Ovary (tissue), 9 donors: ENCODE data around the gene ENAH. TPM values are rescaled to one million over a fixed set of nuclear protein-coding genes. Genes with fewer than 3 reads are reported as not detected.
"Not testable (repeated sequence)": the region's sequence is repeated elsewhere in the genome, so short reads cannot be mapped to it uniquely, and the experiment has no call there.

Experiments
- DNase-seq, 5 donors: peaks; one replicate each; pipeline ENCODE4 v3.0.0-alpha.2; 2019 to 2020
- H3K27ac ChIP-seq, 2 donors: fragments of 200-600 bp; one replicate each; pipeline versions ENCODE4 v1.5.1 to v1.8.0; 2019 to 2022
- H3K27me3 ChIP-seq: fragments of 200-600 bp; one replicate; pipeline ENCODE4 v1.8.0; 2022
- H3K36me3 ChIP-seq: fragments of 200-600 bp; sonication (generic); one replicate; pipeline ENCODE4 v1.5.1; 2019
- H3K4me1 ChIP-seq: one replicate; pipeline ENCODE4 v1.8.1; 2013; ENCODE audit warnings: mild to moderate bottlenecking, moderate library complexity; ENCODE audit not compliant: insufficient read depth
- H3K4me3 ChIP-seq: fragments of 200-600 bp; sonication (generic); one replicate; pipeline ENCODE4 v1.5.1; 2017
- H3K9me3 ChIP-seq, 2 donors: fragments of 200-600 bp in 1 of 2; sonication (generic) in 1 of 2; one replicate each; pipeline versions ENCODE4 v1.5.1 to v1.8.1; 2013 to 2019; ENCODE audit warnings: mild to moderate bottlenecking in 1 of 2, moderate library complexity in 1 of 2
- CTCF ChIP-seq, 3 donors: fragments of 450-650 bp in 2 of 3; fragments of 200-600 bp in 1 of 3; IDR thresholded peaks; one replicate each; pipeline versions ENCODE4 v1.5.1 to v1.8.0; 2016 to 2022; ENCODE audit warnings: antibody characterized with exemption in 3 of 3, mild to moderate bottlenecking in 1 of 3
- EP300 ChIP-seq: sonication (generic); formaldehyde crosslinking; IDR thresholded peaks from one replicate; pipeline ENCODE4 v1.6.1; 2017; ENCODE audit warnings: antibody characterized with exemption
- POLR2A ChIP-seq: fragments of 450-650 bp; IDR thresholded peaks from one replicate; pipeline ENCODE4 v1.6.1; 2017; ENCODE audit warnings: antibody characterized with exemption, mild to moderate bottlenecking, moderate library complexity
- WGBS, 3 donors: extraction: QIAGEN DNeasy Blood & Tissue Kit in 1 of 3; methylation state at CpG; one replicate each; pipeline versions ENCODE4 v1.1.5 to v1.1.7; 2013 to 2017; 5-methylcytosine and 5-hydroxymethylcytosine counted together
- intact Hi-C, 4 donors: fragments of 100-400 bp; cut with DNase I; formaldehyde crosslinking; loops; one replicate each; pipeline versions ENCODE4 v1.11.0 to v1.15.1; 2022 to 2023
- polyA plus RNA-seq, 2 donors: library from polyadenylated mRNA; stranded (reverse); fragments of 200-250 nt in 1 of 2; fragments of 350-450 nt in 1 of 2; fragmentation: Illumina TruSeq in 1 of 2; extraction: RNeasy Lipid Tissue Mini Kit (QIAGEN cat#74804) in 1 of 2; gene quantifications; one replicate each; pipeline ENCODE4 v1.2.3, GENCODE V29; 2013 to 2014
- total RNA-seq, 7 donors: library from RNA; depleted of rRNA in 2 of 7; stranded (reverse); fragments of >200 nt in 2 of 7; fragmentation: NEBNext Ultra II Directional in 3 of 7; extraction: Animal tissue kit (Norgen Biotek cat#: 25700) in 3 of 7; gene quantifications; one replicate each; pipeline versions ENCODE4 v1.1.0 to v1.2.4, GENCODE V29; 2016 to 2023
- donor health status: DM: no; HTN: no; CAD: no; lungs with moderate emphysema.
- donor health status: DM: no; HTN: no; CAD: no.
- donor health status: Bipolar disorder and iron deficiency.
- donor health status: DM: yes; HTN: yes; CAD: no.
- donor health status: DM: no; HTN: no; CAD: no.
- donor health status: DM: yes; HTN: yes; CAD: no.

ENAH gene
- total and polyA plus RNA-seq, 9 donors: 33.4 to 137 (median 88.6) TPM

GRCh38 chr1:225697428-225697827 is 44.5 kb upstream of the ENAH start:
- H3K4me1 ChIP-seq: peaks cover 8% of the 10 kb centered on the region
- 53 to 75% (median 75%) methylated on average over 4 of the region's 4 CpGs for WGBS, 3 donors
- DNase-seq: no peak
- no peaks in the 10 kb centered on the region for H3K27me3 ChIP-seq
- H3K36me3 ChIP-seq: no peaks in the 10 kb centered on the region
- H3K9me3 ChIP-seq: no peaks in the 10 kb centered on the region
- intact Hi-C loops: no loop called here
- TF ChIP-seq POLR2A (no peak), CTCF (IDR thresholded peaks at IDR 0.05) (no peak), EP300 (no peak)
- no peak overlapping the region for H3K27ac ChIP-seq
- H3K4me3 ChIP-seq: no peak overlapping the region

- Histone ChIP-seq H3K4me3 (no peak overlapping the region), H3K27ac (peak overlapping the region in 1 of 2 donors; percentile 11), H3K27me3 (no peaks in the 10 kb centered on the region), H3K36me3 (no peaks in the 10 kb centered on the region), H3K9me3 (no peaks in the 10 kb centered on the region), H3K4me1 (peaks cover 14% of the 10 kb centered on the region)
- no peak for DNase-seq
- TF ChIP-seq EP300: no peak
- no peak for TF ChIP-seq POLR2A
- no peak for TF ChIP-seq CTCF (IDR thresholded peaks at IDR 0.05)
- intact Hi-C loops: no loop called here
- WGBS, 3 donors: 47 to 48% (median 47%) methylated on average over 6 of the region's 6 CpGs
These were observed 42.8 kb upstream of the ENAH start for GRCh38 chr1:225695578-225696337.

- Histone ChIP-seq H3K36me3 (no peaks in the 10 kb centered on the region), H3K27ac (no peak overlapping the region), H3K4me1 (peaks cover 14% of the 10 kb centered on the region), H3K9me3 (no peaks in the 10 kb centered on the region), H3K4me3 (no peak overlapping the region), H3K27me3 (no peaks in the 10 kb centered on the region)
- WGBS, 3 donors: 31 to 41% (median 34%) methylated on average over 2 of the region's 2 CpGs
- intact Hi-C loops: no loop called here
- DNase-seq: no peak
- TF ChIP-seq EP300: no peak
- TF ChIP-seq CTCF (IDR thresholded peaks at IDR 0.05): no peak
- no peak for TF ChIP-seq POLR2A
These were observed 41.3 kb upstream of the ENAH start for GRCh38 chr1:225694151-225694603.

- H3K27ac ChIP-seq, H3K36me3 ChIP-seq, intact Hi-C loops, H3K4me3 ChIP-seq, H3K9me3 ChIP-seq, H3K27me3 ChIP-seq, DNase-seq: not testable (repeated sequence)
- H3K4me1 ChIP-seq: peaks cover 14% of the 10 kb centered on the region
- WGBS, 3 donors: 94 to 95% (median 94%) methylated on average over 6 of the region's 6 CpGs
These were observed 40.8 kb upstream of the ENAH start for GRCh38 chr1:225693697-225694096.

GRCh38 chr1:225693085-225693696 is 40.3 kb upstream of the ENAH start:
- Histone ChIP-seq H3K27me3 (no peaks in the 10 kb centered on the region), H3K9me3 (no peaks in the 10 kb centered on the region), H3K27ac (no peak overlapping the region), H3K4me3 (no peak overlapping the region), H3K36me3 (no peaks in the 10 kb centered on the region), H3K4me1 (peaks cover 14% of the 10 kb centered on the region)
- 78 to 87% (median 87%) methylated on average over 6 of the region's 6 CpGs for WGBS, 3 donors
- intact Hi-C loops: no loop called here
- TF ChIP-seq CTCF (IDR thresholded peaks at IDR 0.05) (no peak), EP300 (no peak), POLR2A (no peak)
- no peak for DNase-seq
